CD14-positive monocyte (primary cell): ENCODE measurements around the gene HAPLN3. TPM values are rescaled to one million over a fixed set of nuclear protein-coding genes. Genes with fewer than 3 reads are reported as not detected.

Source experiments
- DNase-seq, 3 donors: peaks; one replicate each; pipeline ENCODE4 v3.0.0-alpha.2; 2011 to 2022
- H2AFZ ChIP-seq: 2 replicates; pipeline ENCODE4 v1.6.0; 2012; ENCODE audit warnings: mild to moderate bottlenecking, low read depth, low read length, inconsistent platforms; ENCODE audit not compliant: insufficient read depth, poor library complexity, severe bottlenecking
- H3K27ac ChIP-seq, 2 donors: 1 replicate in 1 of 2; 2 replicates in 1 of 2; pipeline ENCODE4 v1.5.1; 2012 to 2013; ENCODE audit warnings: low read length in 2 of 2, control low read depth in 1 of 2, inconsistent platforms in 1 of 2, low read depth in 1 of 2, mild to moderate bottlenecking in 1 of 2
- H3K27me3 ChIP-seq, 2 donors: one replicate each; pipeline versions ENCODE4 v1.6.0 to v1.6.1; 2011 to 2013; ENCODE audit warnings: low read length in 2 of 2; ENCODE audit not compliant: control insufficient read depth in 2 of 2, insufficient read depth in 2 of 2
- H3K36me3 ChIP-seq, 2 donors: replicated peaks in 1 of 2; 1 replicate in 1 of 2; 2 replicates in 1 of 2; pipeline versions ENCODE4 v1.5.1 to v1.6.1; 2012 to 2013; ENCODE audit warnings: low read length in 2 of 2, control low read depth in 1 of 2, inconsistent platforms in 1 of 2, mild to moderate bottlenecking in 1 of 2; ENCODE audit not compliant: insufficient read depth in 2 of 2, control insufficient read depth in 1 of 2
- H3K4me1 ChIP-seq, 2 donors: 1 replicate in 1 of 2; 2 replicates in 1 of 2; pipeline versions ENCODE4 v1.5.1 to v1.6.1; 2012 to 2013; ENCODE audit warnings: low read length in 2 of 2, control low read depth in 1 of 2, inconsistent platforms in 1 of 2, mild to moderate bottlenecking in 1 of 2, moderate library complexity in 1 of 2; ENCODE audit not compliant: insufficient read depth in 2 of 2, control insufficient read depth in 1 of 2
- H3K4me2 ChIP-seq: replicated peaks from 2 replicates; pipeline ENCODE3; 2012; ENCODE audit warnings: low read length, moderate library complexity, mild to moderate bottlenecking; ENCODE audit not compliant: poor library complexity, severe bottlenecking; ENCODE audit errors: extremely low read depth
- H3K4me3 ChIP-seq, 3 experiments: fragments of 200-600 bp in 1 of 3; sonication (generic) in 1 of 3; replicated peaks in 1 of 3; 1 replicate in 2 of 3; 2 replicates in 1 of 3; pipeline ENCODE4 v1.5.1; 2011 to 2013; ENCODE audit warnings: low read length in 3 of 3, mild to moderate bottlenecking in 3 of 3, control low read depth in 2 of 3, low read depth in 2 of 3, inconsistent platforms in 1 of 3, moderate library complexity in 1 of 3
- H3K79me2 ChIP-seq: 2 replicates; pipeline ENCODE4 v1.6.0; 2012; ENCODE audit warnings: mild to moderate bottlenecking, control low read depth, inconsistent platforms, low read length, moderate library complexity; ENCODE audit not compliant: insufficient read depth
- H3K9ac ChIP-seq: 2 replicates; pipeline ENCODE4 v1.6.0; 2017; ENCODE audit warnings: low read length, mild to moderate bottlenecking; ENCODE audit not compliant: insufficient read depth, poor library complexity, severe bottlenecking
- H3K9me3 ChIP-seq, 2 donors: replicated peaks in 1 of 2; 1 replicate in 1 of 2; 2 replicates in 1 of 2; pipeline versions ENCODE4 v1.5.1 to v1.6.1; 2012 to 2013; ENCODE audit warnings: low read length in 2 of 2, control low read depth in 1 of 2; ENCODE audit not compliant: control insufficient read depth in 1 of 2, insufficient read depth in 1 of 2
- H4K20me1 ChIP-seq: 2 replicates; pipeline ENCODE4 v1.6.0; 2012; ENCODE audit warnings: mild to moderate bottlenecking, low read length, control low read depth, moderate library complexity; ENCODE audit not compliant: insufficient read depth
- H3K27ac Mint-ChIP-seq, 7 donors: one replicate each; pipeline ENCODE4 v1.8.0; 2020; ENCODE audit warnings: mild to moderate bottlenecking in 7 of 7, mixed read lengths in 7 of 7, moderate library complexity in 6 of 7, inconsistent platforms in 2 of 7
- H3K27me3 Mint-ChIP-seq, 3 donors: one replicate each; pipeline ENCODE4 v1.8.0; 2021 to 2022; ENCODE audit warnings: low read depth in 3 of 3, mild to moderate bottlenecking in 3 of 3, mixed read lengths in 3 of 3, moderate library complexity in 3 of 3, inconsistent platforms in 1 of 3
- H3K36me3 Mint-ChIP-seq, 2 donors: one replicate each; pipeline ENCODE4 v1.8.0; 2020; ENCODE audit warnings: mixed read lengths in 2 of 2, inconsistent platforms in 1 of 2, mild to moderate bottlenecking in 1 of 2
- H3K4me1 Mint-ChIP-seq: one replicate; pipeline ENCODE4 v1.8.0; 2020; ENCODE audit warnings: mild to moderate bottlenecking, mixed read lengths
- H3K4me3 Mint-ChIP-seq, 2 donors: one replicate each; pipeline ENCODE4 v1.8.0; 2020; ENCODE audit warnings: mild to moderate bottlenecking in 2 of 2, mixed read lengths in 2 of 2, moderate library complexity in 1 of 2
- H3K9me3 Mint-ChIP-seq, 7 donors: one replicate each; pipeline ENCODE4 v1.8.0; 2020 to 2022; ENCODE audit warnings: mixed read lengths in 7 of 7, mild to moderate bottlenecking in 6 of 7, moderate library complexity in 6 of 7, inconsistent platforms in 2 of 7
- CTCF ChIP-seq: fragments of 200-600 bp; IDR thresholded peaks from one replicate; pipeline ENCODE4 v1.8.0; 2022; ENCODE audit warnings: antibody characterized with exemption, mild to moderate bottlenecking
- WGBS: methylation state at CpG from one replicate; pipeline ENCODE4 v1.1.5; 2013; ENCODE audit warnings: missing lambda C conversion rate; ENCODE audit not compliant: insufficient coverage; 5-methylcytosine and 5-hydroxymethylcytosine counted together
- intact Hi-C, 2 donors: fragments of 100-400 bp; cut with micrococcal nuclease; formaldehyde crosslinking; loops; one replicate each; pipeline versions ENCODE4 v1.15.0 to v1.15.1; 2023
- polyA plus RNA-seq, 3 donors: library from polyadenylated mRNA; depleted of rRNA in 1 of 3; unstranded in 2 of 3; stranded (reverse) in 1 of 3; fragments of 300-500 nt in 2 of 3; fragments of >200 nt in 1 of 3; fragmentation: Illumina TruSeq in 2 of 3; gene quantifications; 1 replicate in 2 of 3; 2 replicates in 1 of 3; pipeline ENCODE4 v1.2.3, GENCODE V29; 2012 to 2021

The HAPLN3 gene
- polyA plus RNA-seq, 3 donors = 0.60 to 2.8 (median 0.65) TPM

- 1% methylated on average over 23 of the region's 23 CpGs for WGBS
- Mint-ChIP-seq H3K27ac (no peak overlapping the region), H3K9me3 (peaks cover 0 to 14% (median 3%) of the 10 kb centered on the region in 7 donors), H3K4me1 (peaks cover 20% of the 10 kb centered on the region), H3K36me3 (no peaks in the 10 kb centered on the region), H3K27me3 (peaks cover 31 to 50% (median 40%) of the 10 kb centered on the region in 3 donors), H3K4me3 (peak overlapping the region; percentile 66 to 84)
- H3K4me2 ChIP-seq = peak overlapping the region; percentile 65
- peaks cover 11 to 18% of the 10 kb centered on the region in 2 donors for H3K4me1 ChIP-seq
- intact Hi-C loops = no loop called here
- peak overlapping the region in 1 of 3 experiments; percentile 67 for H3K4me3 ChIP-seq
- no peak overlapping the region for H3K27ac ChIP-seq
- no peaks in the 10 kb centered on the region for H4K20me1 ChIP-seq
- no peaks in the 10 kb centered on the region for H3K79me2 ChIP-seq
- no peaks in the 10 kb centered on the region for H3K36me3 ChIP-seq
- DNase-seq = no peak
- no peaks in the 10 kb centered on the region for H3K9me3 ChIP-seq
- H2AFZ ChIP-seq = peak overlapping the region; percentile 41
- TF ChIP-seq CTCF = peak; percentile 60
- peaks cover 15 to 37% of the 10 kb centered on the region in 2 donors for H3K27me3 ChIP-seq
- H3K9ac ChIP-seq = peak overlapping the region; percentile 46
Measured at GRCh38 chr15:88894348-88894818, 961 bp downstream of the HAPLN3 start.

- H3K27ac Mint-ChIP-seq = no peak overlapping the region
- Histone ChIP-seq H3K27ac (no peak overlapping the region), H2AFZ (no peak overlapping the region), H3K4me3 (no peak overlapping the region), H3K9ac (no peak overlapping the region), H3K4me1 (peaks cover 11 to 15% of the 10 kb centered on the region in 2 donors), H4K20me1 (no peaks in the 10 kb centered on the region), H3K27me3 (peaks cover 15 to 35% of the 10 kb centered on the region in 2 donors), H3K4me2 (no peak overlapping the region), H3K9me3 (no peaks in the 10 kb centered on the region), H3K36me3 (no peaks in the 10 kb centered on the region), H3K79me2 (no peaks in the 10 kb centered on the region)
- H3K4me1 Mint-ChIP-seq = peaks cover 14% of the 10 kb centered on the region
- no peaks in the 10 kb centered on the region for H3K36me3 Mint-ChIP-seq
- intact Hi-C loops = no loop called here
- no peak for TF ChIP-seq CTCF
- no peak for DNase-seq
- H3K9me3 Mint-ChIP-seq = peaks cover 0 to 14% (median 3%) of the 10 kb centered on the region in 7 donors
- H3K4me3 Mint-ChIP-seq = no peak overlapping the region
- 91% methylated on average over 7 of the region's 7 CpGs for WGBS
- peaks cover 29 to 46% (median 34%) of the 10 kb centered on the region in 3 donors for H3K27me3 Mint-ChIP-seq
Measured at GRCh38 chr15:88891540-88892254, 3.6 kb downstream of the HAPLN3 start.
